GM21528 (cell line): ENCODE results near the gene R3HDM1.
"Not testable (repeated sequence)": the region's sequence is repeated elsewhere in the genome, so short reads cannot be mapped to it uniquely, and the experiment has no call there.

ENCODE experiments used
- ATAC-seq: cut with Tn5 transposase; IDR thresholded peaks from one replicate; pipeline ENCODE4 v1.9.1; 2021; ENCODE audit warnings: mild to moderate bottlenecking, moderate library complexity; ENCODE audit not compliant: unreplicated experiment, low FRiP score

Gene R3HDM1

DNA sequence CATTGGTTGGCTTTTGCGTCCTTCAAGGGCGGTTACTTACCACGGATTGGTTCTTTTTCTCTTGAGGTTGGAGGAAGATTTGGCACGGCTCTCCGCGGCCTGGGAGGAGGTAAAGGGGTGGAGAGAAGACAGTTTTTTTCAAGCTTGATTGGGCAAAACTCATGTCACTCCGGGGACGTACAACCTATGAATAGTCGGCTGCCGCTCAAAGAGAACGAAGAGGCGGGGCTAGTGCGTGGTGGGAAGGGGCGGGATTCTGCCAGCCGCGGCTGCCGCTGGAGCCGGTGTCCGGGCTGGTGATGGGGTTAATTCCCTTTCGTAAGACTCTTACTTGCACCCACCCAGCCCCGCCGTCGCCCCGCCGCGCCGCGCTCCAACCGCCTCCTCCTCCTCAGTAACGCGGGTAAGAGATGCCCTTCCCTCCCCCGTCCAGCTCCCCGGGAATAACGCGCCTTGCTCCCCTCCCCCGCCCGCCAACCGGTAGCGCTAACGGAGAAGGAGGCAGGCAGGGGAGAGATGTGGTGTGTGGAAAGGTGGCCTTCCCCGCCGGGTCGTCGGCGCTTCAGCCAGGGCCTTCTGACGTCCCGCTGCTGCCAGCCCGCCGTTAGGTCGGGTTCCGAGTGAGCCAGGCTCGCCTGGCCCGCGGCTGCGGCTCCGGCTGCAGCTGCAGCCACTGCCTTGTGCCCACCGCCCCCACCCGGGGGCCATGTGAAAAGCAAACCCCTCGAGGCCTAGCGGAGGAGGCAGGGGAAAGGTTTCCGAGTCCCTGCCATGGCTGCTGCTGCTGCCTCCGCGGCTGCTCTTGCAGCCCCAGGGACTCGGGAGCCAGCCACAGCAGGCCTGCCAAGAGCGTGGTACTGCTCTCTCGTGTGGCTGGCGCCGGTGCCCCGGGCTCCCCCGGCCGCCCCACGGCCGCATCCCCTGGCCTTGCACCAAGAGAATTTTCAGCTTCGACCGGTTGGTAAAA is at the start of gene R3HDM1:
R3HDM1 (plus strand) TSS at position 254 of the 967 bp plus-strand sequence. CDS start 73,362 bp downstream, outside the sequence.
- ATAC-seq = peak; percentile 81

- no peak for ATAC-seq
These were observed 45.8 kb upstream of the R3HDM1 start for GRCh38 chr2:135485441-135485840.

GRCh38 chr2:135490376-135490775 is 40.9 kb upstream of the R3HDM1 start:
- ATAC-seq = no peak

DNA sequence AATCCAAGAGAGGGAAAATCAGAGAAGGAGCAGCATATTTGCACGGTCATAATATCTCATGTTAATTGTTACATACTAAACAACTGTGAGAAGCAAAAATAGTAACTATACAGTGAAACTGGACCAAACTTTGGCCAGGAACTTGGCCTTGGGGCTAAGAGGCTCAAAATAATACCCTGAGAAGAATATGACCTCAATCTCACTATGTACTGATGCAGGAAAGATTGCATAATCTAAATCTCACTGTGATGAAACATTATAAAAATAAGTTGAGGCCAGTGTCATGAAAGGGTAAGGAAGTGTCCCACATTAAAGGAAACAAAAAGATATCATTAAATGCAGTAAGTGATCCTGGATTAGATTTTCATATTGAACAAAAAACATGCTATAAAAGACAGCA is 36.8 kb upstream of the R3HDM1 start:
- no peak for ATAC-seq

DNA sequence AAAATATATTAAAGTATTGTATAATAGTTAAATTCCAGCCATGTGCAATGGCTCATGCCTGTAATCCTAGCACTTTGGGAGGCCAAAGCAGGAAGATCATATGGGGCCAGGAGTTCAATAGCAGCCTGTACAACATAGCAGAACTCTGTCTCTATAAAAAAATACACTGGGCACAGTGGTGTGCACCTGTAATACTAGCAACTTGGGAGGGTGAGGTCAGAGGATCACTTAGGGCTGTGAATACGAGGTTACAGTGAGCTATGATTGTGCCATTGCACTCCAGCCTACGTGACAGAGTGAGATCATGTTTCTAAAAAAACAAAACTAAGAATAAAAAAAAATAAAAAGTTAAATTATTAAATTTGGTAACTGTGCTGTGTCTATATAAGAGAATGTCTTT is 36.4 kb upstream of the R3HDM1 start:
- no peak for ATAC-seq

DNA sequence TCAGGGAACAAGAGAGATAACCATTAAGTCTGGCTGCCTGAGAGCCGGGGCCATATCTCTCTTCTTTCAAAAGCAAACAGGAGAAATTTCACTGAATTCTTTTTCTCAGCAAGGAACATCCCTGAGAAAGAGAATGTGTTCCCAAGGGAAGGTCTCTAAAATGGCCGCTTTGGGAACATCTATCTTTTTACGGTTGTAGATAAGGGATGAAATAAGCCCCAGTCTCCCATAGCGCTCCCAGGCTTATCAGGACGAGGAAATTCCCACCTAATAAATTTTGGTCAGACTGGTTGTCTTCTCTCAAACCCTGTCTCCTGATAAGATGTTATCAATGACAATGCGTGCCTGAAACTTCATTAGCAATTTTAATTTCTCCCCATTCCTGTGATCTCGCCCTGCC is 32.7 kb upstream of the R3HDM1 start:
- not testable (repeated sequence) for ATAC-seq

- ATAC-seq = no peak
These were observed 26.5 kb upstream of the R3HDM1 start for GRCh38 chr2:135504811-135505210.

DNA sequence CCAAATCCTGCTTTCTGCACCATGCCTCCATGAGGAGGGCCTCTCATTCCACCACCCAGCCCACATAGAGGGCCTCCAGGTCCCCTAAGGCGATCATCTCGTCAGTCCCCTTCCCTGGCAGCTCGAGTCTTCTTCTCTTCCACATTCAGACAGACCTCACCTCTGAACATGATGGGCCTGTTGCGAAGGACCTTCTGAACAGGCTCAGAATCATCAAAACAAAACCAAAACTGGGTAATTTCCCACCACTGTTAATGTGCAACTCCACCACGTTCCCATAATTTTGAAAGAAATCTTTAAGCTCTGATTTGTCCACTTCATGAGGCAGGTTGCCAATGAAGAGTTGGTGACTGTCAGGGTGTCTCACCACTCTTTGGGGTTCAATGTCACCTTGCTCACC is 20.7 kb upstream of the R3HDM1 start:
- ATAC-seq = no peak

DNA sequence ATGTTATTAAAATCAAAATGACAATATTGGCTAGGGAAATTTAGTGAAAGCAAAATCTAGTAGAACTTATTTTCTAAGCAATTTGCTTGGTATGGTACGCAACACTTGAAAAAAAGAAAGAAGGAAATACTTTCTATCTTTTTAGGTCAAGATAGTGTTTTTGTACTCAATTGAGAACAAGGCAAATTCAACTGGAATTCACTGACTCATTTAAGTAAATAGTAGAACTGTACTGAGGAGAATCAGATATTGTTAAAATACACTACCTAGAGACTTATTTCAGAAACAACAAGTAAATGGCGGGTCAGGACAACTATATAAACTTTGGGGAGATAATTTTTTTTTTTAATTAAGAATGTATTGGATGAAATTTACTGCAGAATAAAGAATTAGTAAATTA is 19.2 kb upstream of the R3HDM1 start:
- ATAC-seq = no peak

GRCh38 chr2:135525786-135526185 is 5.5 kb upstream of the R3HDM1 start:
- no peak for ATAC-seq

DNA sequence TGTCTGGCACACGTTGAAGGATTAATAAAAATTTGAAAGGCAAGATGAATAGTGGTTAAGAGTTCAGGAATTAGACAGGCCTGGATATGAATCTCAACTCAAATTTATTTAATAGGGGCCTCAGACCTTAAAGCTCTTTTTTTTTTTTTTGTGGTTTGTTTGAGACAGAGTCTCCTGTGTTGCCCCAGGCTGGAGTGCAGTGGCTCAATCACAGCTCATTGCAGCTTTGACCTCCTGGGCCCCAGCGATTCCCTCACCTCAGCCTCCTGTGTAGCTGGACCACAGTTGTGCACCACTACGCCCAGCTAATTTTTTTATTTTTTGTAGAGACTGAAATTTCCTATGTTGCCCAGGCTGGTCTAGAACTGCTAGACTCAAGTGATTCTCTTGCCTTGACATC is 3.3 kb upstream of the R3HDM1 start:
- ATAC-seq = no peak

DNA sequence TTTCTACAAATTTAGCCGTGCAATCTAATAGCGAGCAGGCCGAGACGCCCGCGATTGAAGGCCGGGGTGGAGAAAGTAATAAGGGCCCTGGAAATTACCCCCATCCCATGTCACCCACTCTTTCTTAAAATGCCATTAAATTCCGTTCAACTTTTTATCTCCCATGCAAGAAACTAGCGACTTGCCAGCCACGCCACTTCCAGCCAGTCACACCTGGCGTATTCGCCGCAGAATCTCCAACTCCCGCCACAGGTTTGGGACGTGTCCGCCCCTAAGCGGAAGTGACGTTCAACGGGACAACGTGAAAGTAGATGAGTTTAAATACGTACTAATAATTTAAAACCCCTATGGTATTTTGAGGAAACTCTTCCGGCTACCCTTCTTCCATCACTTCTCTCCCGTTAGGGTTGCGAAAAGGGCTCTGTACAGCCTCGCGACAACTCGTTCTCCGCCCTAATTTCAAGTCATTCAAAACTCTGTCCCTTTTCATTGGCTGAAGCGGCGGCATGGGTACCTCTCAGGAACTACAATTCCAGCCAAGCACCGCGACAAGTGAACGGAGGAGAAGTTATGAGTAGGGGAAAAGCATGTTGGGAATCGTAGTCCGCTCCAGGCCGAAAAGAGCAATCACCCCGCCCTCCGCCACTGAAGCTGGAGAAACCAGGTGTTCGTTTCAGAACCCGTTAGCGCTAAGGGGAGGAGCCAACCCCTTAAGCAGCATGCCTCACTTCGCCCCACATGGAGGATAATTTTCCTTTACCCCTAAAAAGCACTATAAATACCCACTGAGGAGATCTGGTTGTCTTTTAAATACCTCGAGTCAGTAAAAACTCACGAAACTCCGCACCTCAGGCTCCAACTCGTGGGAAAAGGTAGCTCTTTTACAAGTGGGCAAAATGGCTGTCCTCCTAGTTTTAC is 712 bp upstream of the R3HDM1 start, which contains the start of gene ZRANB3:
ZRANB3 (minus strand) TSS at position 906 of the 918 bp plus-strand sequence.
- peak; percentile 75 for ATAC-seq

- no peak for ATAC-seq
These were observed 1.3 kb downstream of the R3HDM1 start for GRCh38 chr2:135532581-135532980.

GRCh38 chr2:135533545-135533944 is 2.3 kb downstream of the R3HDM1 start:
- not testable (repeated sequence) for ATAC-seq

DNA sequence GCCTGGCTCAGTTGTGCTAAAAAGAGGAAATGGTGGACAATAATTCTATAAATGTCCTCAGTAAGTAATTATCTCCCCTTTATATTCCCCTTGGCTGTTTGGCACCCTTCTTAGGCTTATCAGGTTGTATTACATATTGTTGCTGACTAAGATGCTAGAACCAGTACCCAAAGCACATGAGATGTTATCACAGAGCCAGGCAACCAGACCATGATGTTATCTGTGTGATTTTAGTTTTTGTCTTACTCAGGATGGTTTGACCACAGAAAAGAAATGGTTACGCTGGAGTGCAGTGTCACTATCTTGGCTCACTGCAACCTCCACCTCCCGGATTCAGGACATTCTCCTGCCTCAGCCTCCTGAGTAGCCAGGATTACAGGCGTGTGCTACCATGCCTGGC is 15.2 kb downstream of the R3HDM1 start:
- no peak for ATAC-seq

DNA sequence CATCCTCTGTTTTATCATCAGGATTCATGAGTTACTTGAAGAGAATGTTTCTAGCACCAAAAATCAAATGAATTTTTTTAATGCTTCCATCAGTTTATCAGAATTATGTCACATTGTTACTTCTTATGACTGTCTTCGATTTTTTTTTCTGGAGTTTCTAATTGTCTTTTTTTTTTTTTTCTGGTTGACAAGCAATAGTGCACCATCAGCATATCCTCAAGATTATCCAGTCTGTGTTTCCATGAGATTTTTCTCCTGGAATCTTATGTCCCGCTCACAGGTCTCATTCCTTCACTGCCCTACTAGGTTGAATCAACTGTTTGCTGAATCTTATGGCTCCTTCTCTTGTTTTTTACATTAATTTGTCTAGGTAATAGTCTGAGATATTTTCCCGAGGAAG is 16.0 kb downstream of the R3HDM1 start:
- ATAC-seq = no peak

GRCh38 chr2:135551356-135551755 is 20.1 kb downstream of the R3HDM1 start:
- ATAC-seq = no peak

GRCh38 chr2:135552887-135553286 is 21.6 kb downstream of the R3HDM1 start:
- ATAC-seq = no peak

DNA sequence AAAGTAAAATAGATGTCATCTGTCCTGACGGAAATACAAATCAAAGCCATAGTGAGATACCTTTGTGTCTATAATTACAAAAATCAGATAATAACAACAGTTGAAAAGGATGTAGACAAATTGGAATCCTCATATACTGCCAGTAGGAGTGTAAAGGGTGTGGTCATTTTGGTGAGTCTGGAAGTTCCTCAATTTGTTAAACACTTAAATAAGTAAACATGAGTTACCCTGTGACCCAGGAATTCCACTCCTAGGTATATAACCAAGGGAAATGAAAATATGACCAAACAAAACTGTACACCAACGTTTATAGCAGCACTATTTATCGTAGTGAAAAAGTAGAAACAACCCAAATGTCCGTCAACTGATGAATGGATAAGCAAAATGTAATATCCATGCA is 24.0 kb downstream of the R3HDM1 start:
- no peak for ATAC-seq

GRCh38 chr2:135557530-135557929 is 26.2 kb downstream of the R3HDM1 start:
- no peak for ATAC-seq

- no peak for ATAC-seq
These were observed 30.6 kb downstream of the R3HDM1 start for GRCh38 chr2:135561925-135562324.
